HG03457 (cell line): ENCODE measurements around the gene RAB2B.
A peak's percentile ranks its signal among the peaks of the same experiment; 100 is the strongest.
"Not testable (repeated sequence)": the region's sequence is repeated elsewhere in the genome, so short reads cannot be mapped to it uniquely, and the experiment has no call there.

ENCODE experiments used
- ATAC-seq: cut with Tn5 transposase; IDR thresholded peaks from one replicate; pipeline ENCODE4 v1.9.1; 2021; ENCODE audit warnings: moderate number of reproducible peaks; ENCODE audit not compliant: unreplicated experiment

Gene RAB2B

DNA sequence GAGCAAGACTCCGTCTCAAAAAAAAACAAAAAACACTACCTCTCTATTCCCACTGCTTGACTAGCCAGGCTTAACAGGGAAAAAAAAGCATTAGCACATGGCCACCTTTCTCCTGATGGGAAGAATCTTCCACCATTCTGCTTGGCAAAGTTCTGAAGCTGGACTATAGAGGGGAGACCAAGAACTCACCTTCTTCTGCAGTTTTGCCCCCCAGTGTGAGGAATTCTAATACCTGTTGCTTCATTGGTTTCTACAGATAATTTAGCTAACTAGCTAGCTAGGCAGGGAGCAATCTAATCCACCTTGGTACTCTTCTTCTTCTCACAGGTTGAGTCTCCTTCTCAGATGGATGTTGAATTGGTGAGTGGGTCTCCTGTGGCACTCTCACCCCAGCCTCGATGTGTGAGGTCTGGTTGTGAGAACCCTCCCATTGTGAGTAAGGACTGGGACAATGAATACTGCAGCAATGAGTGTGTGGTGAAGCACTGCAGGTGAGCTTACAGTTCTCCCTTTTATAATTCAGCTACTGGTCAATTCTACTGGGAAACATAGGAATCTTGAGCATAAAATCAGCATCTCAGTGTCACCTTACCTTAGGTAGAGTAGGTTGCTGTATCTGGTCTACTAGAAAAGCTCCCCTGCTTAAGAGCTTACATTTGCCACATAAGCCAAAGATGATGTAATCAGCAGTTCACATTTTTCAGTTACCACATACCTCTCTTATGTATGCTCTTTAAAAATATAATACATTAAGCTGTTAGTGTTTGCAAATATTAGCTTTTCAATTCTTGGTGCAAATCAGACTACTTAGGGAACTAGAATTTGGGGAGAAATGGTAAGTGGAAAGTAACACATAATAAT, 18.4 kb upstream of the RAB2B start:
- no peak for ATAC-seq

DNA sequence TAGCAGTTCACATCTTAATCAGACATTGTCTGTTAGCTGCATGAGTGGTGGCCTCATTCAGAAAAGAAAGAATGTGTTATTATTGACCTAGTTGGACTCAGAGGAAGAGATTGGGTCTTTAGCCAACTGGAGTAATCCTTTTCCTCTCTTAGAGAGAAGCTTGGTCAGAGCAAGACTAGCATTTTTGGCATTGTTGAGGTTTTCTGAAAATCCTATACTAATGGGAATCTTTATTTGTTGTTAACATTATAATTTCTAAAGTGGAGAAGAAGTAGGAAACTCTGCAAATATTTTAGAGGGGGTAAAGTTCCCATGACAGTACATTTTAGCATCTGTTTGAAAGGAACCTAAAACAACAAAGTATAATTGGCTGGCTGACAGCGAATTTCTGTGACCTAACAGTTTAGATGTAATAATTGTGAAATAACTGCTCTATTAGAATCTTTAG, 9.9 kb upstream of the RAB2B start:
- no peak for ATAC-seq

GRCh38 chr14:21476523-21476924, 235 bp downstream of the RAB2B start:
- peak; percentile 11 for ATAC-seq

DNA sequence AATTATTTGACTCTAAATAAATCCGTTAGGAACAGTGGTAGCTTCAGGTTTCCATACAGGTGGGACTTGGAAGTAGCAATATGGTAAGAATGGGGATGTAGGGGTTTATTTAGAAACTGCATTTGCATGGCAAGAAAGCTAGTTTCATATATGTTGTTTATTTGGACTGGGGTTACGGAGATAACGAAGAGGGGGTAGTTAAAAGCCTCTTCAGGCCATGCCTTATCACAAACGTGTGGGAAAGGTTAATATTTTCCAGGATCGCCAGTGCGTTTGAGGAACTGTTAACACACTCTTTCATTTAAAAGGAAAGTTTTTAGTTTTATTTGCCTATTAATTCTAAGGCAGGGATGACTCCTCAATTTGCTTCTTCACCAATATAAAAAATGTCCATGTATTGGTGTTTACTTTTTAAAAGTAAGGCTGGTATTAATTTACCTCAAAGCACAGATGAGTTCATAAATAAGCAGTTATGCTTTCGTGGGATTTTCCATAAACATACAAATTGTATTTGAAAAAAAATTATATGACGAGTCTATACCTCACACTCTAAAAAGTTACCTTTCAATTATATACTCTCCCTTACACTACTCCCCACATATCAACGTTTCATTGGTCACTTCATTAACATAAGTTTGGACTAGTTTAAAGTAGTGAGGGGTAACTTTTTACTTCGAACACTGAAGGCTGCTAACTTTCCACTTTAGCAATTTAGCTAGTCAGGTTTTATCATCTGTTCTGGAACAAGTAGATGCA, 814 bp downstream of the RAB2B start:
- ATAC-seq = no peak

DNA sequence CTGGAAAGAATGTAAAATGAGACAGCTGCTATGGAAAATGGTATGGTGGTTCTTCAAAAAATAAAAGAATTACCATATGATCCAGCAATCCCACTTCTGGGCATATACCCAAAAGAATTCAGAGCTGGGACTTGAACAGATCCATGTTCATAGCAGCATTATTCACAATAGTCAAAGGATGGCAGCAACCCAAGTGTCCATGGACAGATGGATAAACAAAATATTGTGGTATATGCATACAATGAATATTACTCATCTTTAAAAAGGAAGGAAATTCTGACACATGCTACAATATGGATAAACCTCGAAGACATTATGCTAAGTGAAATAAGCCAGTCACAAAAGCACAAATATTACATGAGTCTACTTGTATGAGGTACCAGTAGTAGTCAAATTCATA, 9.1 kb downstream of the RAB2B start:
- ATAC-seq = no peak

DNA sequence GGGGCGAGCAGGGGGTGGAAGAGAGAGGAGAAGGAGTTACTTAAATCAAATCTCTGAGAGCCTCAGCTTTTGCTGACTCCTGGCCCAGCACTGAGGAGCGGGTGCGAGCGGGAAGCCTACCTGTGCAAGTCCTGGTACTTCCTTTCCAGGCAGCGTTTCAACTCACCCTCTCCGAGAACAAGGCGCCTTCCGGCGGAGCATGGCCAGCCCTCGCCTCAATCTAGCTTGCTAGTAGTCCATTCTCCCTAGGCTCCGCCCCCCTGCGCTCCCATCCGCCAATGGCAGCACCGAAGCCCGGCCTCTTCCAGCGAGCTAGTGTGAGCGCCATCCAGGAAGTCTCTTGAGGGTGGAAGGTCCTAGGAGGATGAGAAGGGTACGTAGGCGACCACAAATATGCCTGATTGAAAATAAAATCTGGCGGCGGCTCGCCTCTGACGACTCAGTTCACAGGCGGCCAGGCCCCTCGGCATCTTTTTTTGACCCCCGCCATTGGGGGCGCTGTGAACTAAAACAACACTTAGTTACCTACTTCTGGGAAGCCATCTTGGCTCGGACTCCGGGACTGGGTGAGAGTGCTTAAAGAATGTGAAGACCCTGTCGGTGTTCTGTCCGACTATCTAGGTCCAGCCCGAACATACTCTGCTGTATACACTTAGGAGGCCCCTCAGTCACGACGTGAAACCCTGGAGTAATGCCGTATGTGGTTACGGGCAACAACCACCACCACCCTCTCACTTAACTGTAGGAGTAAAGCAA, 20.7 kb downstream of the RAB2B start, which contains the start of gene CHD8:
Gene CHD8, minus strand, starts transcription at position 212 of the 756 bp plus-strand sequence. CDS start 24,480 bp downstream, outside the sequence.
- peak; percentile 93 for ATAC-seq

DNA sequence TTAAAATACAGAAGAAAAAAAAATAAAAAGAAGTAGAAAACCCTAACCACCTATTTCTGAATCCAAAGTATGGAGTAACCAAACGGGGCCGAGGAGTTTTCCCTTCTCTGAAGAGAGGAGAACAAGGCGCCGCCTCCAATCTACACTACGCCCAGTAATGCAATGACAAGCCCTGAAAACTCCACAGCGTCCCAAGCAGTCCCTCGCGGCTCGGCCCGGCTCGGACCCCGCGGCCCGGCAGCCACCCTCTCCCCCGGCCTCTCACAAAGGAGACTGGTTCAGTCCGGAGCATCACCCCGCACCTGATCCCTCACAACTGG, 21.2 kb downstream of the RAB2B start:
- no peak for ATAC-seq

- ATAC-seq = no peak
These were observed 21.8 kb downstream of the RAB2B start for GRCh38 chr14:21454843-21455544.

GRCh38 chr14:21449899-21450216, 26.9 kb downstream of the RAB2B start:
- no peak for ATAC-seq

- not testable (repeated sequence) for ATAC-seq
These were observed 34.1 kb downstream of the RAB2B start for GRCh38 chr14:21442657-21443056.

- no peak for ATAC-seq
These were observed 35.9 kb downstream of the RAB2B start for GRCh38 chr14:21440859-21441258.

DNA sequence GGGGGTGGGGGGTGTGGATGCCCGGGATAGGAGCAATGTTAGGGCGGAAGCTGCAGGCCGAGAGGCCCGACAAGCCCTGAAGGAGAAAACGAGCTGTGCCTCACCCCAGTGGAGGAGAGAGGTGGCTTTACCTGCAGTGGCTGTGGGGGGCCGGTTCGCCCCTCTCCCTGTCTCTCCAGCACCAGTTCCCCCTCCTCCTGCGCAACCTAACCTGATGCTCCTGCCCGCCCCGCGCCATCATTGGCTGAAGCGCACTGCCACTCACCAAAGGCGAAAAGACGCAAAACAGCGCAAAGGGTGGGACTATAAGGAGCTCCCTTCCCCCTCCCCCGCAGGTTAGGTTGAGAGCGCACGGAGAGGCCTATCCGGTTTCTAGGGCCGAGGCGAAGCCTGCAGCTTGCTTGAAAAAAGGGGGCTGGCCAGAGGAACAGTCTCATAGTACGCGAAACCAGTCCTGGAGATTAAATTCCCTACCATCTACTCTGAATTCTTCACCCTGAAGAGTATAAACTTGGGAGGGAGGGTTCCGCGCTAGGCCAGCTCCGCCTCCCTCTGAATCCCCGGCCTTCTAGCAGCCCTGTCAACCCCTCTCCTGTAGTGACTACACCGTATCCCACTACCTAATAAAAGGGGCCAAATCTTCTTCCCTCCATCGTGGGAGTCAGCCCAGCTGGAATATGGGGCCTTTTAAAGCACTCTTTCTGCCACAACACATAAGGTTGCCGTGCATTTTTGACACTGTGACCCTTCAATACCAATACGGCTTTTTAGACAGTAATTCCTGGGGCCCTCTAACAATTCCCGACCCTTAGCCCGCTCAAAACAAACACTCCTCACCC, 39.5 kb downstream of the RAB2B start:
- peak; percentile 91 for ATAC-seq

DNA sequence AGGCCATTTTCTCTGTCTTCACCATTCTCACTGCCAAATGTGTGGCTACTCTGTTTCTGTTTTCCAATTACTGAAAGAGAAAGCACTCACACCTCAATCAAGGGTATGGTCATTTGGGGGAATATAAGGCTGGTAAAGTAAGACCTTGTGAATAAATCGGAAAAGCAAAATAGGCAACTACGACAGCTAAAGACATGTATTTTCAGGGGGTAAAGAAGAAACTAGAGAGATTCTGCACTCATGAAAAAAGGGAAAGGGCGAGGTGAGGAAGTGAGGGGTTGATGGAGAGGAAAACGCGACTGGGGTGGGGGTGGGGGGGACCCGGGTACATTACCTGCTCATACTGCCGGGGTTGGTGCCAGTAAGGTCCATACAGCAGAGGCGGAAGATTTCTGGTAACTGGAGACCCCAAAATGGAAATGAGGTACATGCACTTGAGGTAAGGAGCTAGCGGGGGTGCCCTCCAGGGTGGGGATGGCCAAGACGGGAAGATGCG, 40.1 kb downstream of the RAB2B start:
- no peak for ATAC-seq

DNA sequence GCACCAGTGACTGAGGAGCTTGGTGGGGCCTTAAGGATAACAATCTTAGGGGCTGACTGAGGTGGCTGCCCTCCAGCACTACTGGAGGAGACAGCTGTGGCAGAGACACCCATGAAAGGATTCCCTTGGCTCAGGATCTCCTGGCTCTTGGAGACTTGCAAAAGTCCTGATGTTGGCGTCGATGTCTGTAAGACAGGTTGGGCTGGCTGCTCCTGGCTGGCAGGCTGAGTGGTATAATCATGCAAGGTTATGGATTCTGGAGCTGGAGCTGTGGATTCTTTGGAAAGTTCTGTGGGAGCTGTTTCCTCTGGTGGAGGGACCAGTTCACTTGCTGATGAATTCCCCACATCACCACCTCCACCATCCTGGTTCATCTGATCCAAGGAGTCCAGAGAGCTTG, 45.6 kb downstream of the RAB2B start:
- no peak for ATAC-seq

DNA sequence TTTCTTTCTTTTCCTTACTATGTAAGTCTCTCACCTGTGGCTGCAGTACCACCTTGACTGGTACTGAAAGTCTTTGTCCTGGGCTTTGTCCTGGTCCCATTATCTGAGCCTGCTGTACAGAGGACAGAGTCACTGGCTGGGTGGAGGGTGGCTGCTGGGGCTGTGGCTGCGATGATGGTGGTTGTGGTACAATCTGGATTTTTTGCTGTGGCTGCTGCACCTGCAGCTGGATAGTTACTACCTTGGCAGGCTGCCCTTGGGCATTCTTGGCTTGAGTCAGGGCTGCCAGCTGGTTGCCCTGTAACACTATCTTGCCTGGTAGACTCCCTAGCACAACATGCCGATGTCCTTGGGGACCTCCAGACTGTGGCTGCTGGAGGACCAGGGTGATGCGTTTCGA, 47.8 kb downstream of the RAB2B start:
- no peak for ATAC-seq

DNA sequence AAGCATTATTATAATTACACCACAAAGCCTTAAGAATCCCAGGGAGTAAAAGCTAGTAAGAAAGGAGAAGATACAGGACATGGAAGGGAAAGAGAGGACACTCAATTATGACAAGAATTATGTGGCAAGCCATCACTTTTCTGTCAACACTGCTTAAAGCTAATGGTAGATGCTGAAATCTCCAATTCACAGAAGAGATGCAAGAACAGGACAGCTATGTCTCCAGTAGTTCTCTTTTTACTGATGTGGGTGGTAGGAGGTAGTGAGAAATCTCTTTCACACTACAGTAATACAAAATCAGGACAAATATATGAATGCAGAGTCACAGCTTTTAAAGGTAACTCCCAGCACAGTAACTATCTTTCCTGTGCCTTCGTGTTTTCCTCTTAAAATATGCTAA, 50.1 kb downstream of the RAB2B start:
- ATAC-seq = no peak

DNA sequence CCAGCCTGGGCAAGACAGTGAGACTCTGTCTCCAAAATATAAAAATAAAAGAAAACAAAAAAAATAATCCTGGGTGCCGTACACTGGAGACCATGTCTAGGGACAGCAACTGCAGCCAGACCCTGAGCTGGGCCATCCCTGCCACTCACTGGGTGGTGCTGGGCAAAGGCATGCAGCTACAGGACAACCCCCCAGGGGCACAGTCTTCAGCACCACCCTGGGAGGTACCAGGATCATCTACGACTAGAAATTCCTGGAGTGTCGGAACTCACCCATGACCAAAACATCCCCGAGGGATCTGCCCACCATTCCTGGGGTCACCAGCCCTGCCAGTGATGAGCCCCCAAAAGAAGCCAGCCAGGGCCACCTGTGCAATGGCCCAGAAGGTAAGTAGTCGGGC, 57.2 kb downstream of the RAB2B start:
- no peak for ATAC-seq

- ATAC-seq = no peak
These were observed 61.4 kb downstream of the RAB2B start for GRCh38 chr14:21415329-21415728.

GRCh38 chr14:21414137-21414631, 62.6 kb downstream of the RAB2B start:
- no peak for ATAC-seq
